Testis (tissue), 3 donors: ENCODE data around the gene RYR3. TPM values are rescaled to one million over a fixed set of nuclear protein-coding genes. Genes with fewer than 3 reads are reported as not detected.
A peak's percentile ranks its signal among the peaks of the same experiment; 100 is the strongest.

Source experiments
- DNase-seq: peaks from one replicate; pipeline ENCODE4 v3.0.0-alpha.2; 2019
- H3K27ac ChIP-seq, 2 donors: fragments of 200-600 bp; sonication (generic); one replicate each; pipeline ENCODE4 v1.5.1; 2019
- H3K27me3 ChIP-seq: fragments of 200-600 bp; sonication (generic); one replicate; pipeline ENCODE4 v1.5.1; 2019
- H3K36me3 ChIP-seq: fragments of 200-600 bp; sonication (generic); one replicate; pipeline ENCODE4 v1.5.1; 2017; ENCODE audit warnings: low read depth; ENCODE audit errors: missing control alignments
- H3K4me1 ChIP-seq: fragments of 200-600 bp; sonication (generic); one replicate; pipeline ENCODE4 v1.5.1; 2019
- H3K4me3 ChIP-seq, 2 donors: fragments of 200-600 bp; sonication (generic); one replicate each; pipeline ENCODE4 v1.5.1; 2017 to 2019
- H3K9me3 ChIP-seq: fragments of 200-600 bp; sonication (generic); one replicate; pipeline ENCODE4 v1.5.1; 2017
- CTCF ChIP-seq, 3 experiments: fragments of 450-650 bp in 2 of 3; fragments of 200-600 bp in 1 of 3; sonication (generic) in 1 of 3; IDR thresholded peaks; one replicate each; pipeline ENCODE4 v1.5.1; 2016 to 2019; ENCODE audit warnings: antibody characterized with exemption in 3 of 3, mild to moderate bottlenecking in 2 of 3, moderate library complexity in 1 of 3
- POLR2A ChIP-seq: fragments of 450-650 bp; IDR thresholded peaks from one replicate; pipeline ENCODE4 v1.6.1; 2017; ENCODE audit warnings: antibody characterized with exemption, mild to moderate bottlenecking, moderate library complexity
- WGBS, 2 donors: methylation state at CpG; one replicate each; pipeline ENCODE4 v1.1.5; 2018; 5-methylcytosine and 5-hydroxymethylcytosine counted together
- intact Hi-C: fragments of 100-400 bp; cut with DNase I; formaldehyde crosslinking; loops from one replicate; pipeline ENCODE4 v1.15.1; 2023; ENCODE audit warnings: low total_unique reads
- polyA plus RNA-seq: library from polyadenylated mRNA; stranded (reverse); fragments of 350-450 nt; fragmentation: Illumina TruSeq; extraction: RNeasy Lipid Tissue Mini Kit (QIAGEN cat#74804); gene quantifications from one replicate; pipeline ENCODE4 v1.2.3, GENCODE V29; 2014; ENCODE audit warnings: low read depth, low replicate concordance; ENCODE audit not compliant: insufficient read depth
- total RNA-seq, 2 donors: library from RNA; depleted of rRNA; stranded (reverse); fragments of >200 nt; gene quantifications; one replicate each; pipeline ENCODE4 v1.2.3, GENCODE V29; 2016

The RYR3 gene
- total and polyA plus RNA-seq, 3 donors from 2014 or later: 4.3 to 7.6 (median 4.4) TPM

- WGBS, 2 donors: 28 to 29% methylated on average over 5 of the region's 5 CpGs
- TF ChIP-seq POLR2A: no peak
- TF ChIP-seq CTCF (IDR thresholded peaks at IDR 0.05): no peak
- no peaks in the 10 kb centered on the region for H3K36me3 ChIP-seq
- H3K27ac ChIP-seq: peak overlapping the region in 1 of 2 donors; percentile 37
- peaks cover 9% of the 10 kb centered on the region for H3K4me1 ChIP-seq
- no peaks in the 10 kb centered on the region for H3K27me3 ChIP-seq
- DNase-seq: peak; percentile 30
- intact Hi-C loops: loop anchor here (10.0 kb wide), 1 partner anchor 390 kb away; no protein-coding TSS in a partner anchor
- no peaks in the 10 kb centered on the region for H3K9me3 ChIP-seq
- no peak overlapping the region for H3K4me3 ChIP-seq
Measured at GRCh38 chr15:33304924-33305323, 5.8 kb upstream of the RYR3 start.

- TF ChIP-seq POLR2A: no peak
- no peak for TF ChIP-seq CTCF (IDR thresholded peaks at IDR 0.05)
- WGBS, 2 donors: 38 to 44% methylated on average over 7 of the region's 7 CpGs
- Histone ChIP-seq H3K27ac (no peak overlapping the region), H3K4me3 (no peak overlapping the region), H3K27me3 (no peaks in the 10 kb centered on the region), H3K4me1 (peaks cover 7% of the 10 kb centered on the region), H3K9me3 (no peaks in the 10 kb centered on the region), H3K36me3 (no peaks in the 10 kb centered on the region)
- intact Hi-C loops: loop anchor here (10.0 kb wide), 1 partner anchor 385 kb away; no protein-coding TSS in a partner anchor
- peak; percentile 47 for DNase-seq
Measured at GRCh38 chr15:33309602-33310276, 1.0 kb upstream of the RYR3 start.

GRCh38 chr15:33311312-33311971 is 675 bp downstream of the RYR3 start:
- no peaks in the 10 kb centered on the region for H3K9me3 ChIP-seq
- no peaks in the 10 kb centered on the region for H3K36me3 ChIP-seq
- no peak for DNase-seq
- WGBS, 2 donors: 0 to 3% methylated on average over 20 to 38 of the region's 38 CpGs
- no peaks in the 10 kb centered on the region for H3K27me3 ChIP-seq
- no peak overlapping the region for H3K27ac ChIP-seq
- TF ChIP-seq POLR2A: no peak
- no peak for TF ChIP-seq CTCF (IDR thresholded peaks at IDR 0.05)
- peaks cover 5% of the 10 kb centered on the region for H3K4me1 ChIP-seq
- peak overlapping the region; percentile 34 to 56 for H3K4me3 ChIP-seq
- intact Hi-C loops: no loop called here

- Histone ChIP-seq H3K4me1 (peaks cover 5% of the 10 kb centered on the region), H3K4me3 (no peak overlapping the region), H3K9me3 (no peaks in the 10 kb centered on the region), H3K27me3 (no peaks in the 10 kb centered on the region), H3K36me3 (no peaks in the 10 kb centered on the region), H3K27ac (no peak overlapping the region)
- 50 to 72% methylated on average over 1 of the region's 1 CpG for WGBS, 2 donors
- DNase-seq: no peak
- intact Hi-C loops: no loop called here
- no peak for TF ChIP-seq CTCF (IDR thresholded peaks at IDR 0.05)
Measured at GRCh38 chr15:33313491-33313890, 2.7 kb downstream of the RYR3 start.
